Heart left ventricle (tissue), 16 donors: ENCODE results near the gene TRMU. TPM values are rescaled to one million over a fixed set of nuclear protein-coding genes. Genes with fewer than 3 reads are reported as not detected.
A peak's percentile ranks its signal among the peaks of the same experiment; 100 is the strongest.

Experiments
- ATAC-seq, 4 donors: fragments of 200-7000 bp; cut with Tn5 transposase; one replicate each; pipeline ENCODE4 v1.9.1; 2020 to 2022; ENCODE audit warnings: moderate library complexity in 4 of 4, mild to moderate bottlenecking in 3 of 4, moderate number of reproducible peaks in 1 of 4
- DNase-seq, 5 donors: peaks; one replicate each; pipeline ENCODE4 v3.0.0-alpha.2; 2020
- H3K27ac ChIP-seq, 12 donors: fragments of 200-600 bp; sonication (generic) in 4 of 12; one replicate each; pipeline versions ENCODE4 v1.5.0 to v1.8.0; 2016 to 2022; ENCODE audit warnings: mild to moderate bottlenecking in 2 of 12
- H3K27me3 ChIP-seq, 9 donors: fragments of 200-600 bp; sonication (generic) in 2 of 9; one replicate each; pipeline versions ENCODE4 v1.5.1 to v1.8.0; 2016 to 2022; ENCODE audit warnings: mild to moderate bottlenecking in 3 of 9
- H3K36me3 ChIP-seq, 9 donors: fragments of 200-600 bp; sonication (generic) in 2 of 9; one replicate each; pipeline versions ENCODE4 v1.5.0 to v1.8.0; 2018 to 2022; ENCODE audit warnings: mild to moderate bottlenecking in 2 of 9
- H3K4me1 ChIP-seq, 12 donors: fragments of 200-600 bp; sonication (generic) in 4 of 12; one replicate each; pipeline versions ENCODE4 v1.5.0 to v1.8.0; 2016 to 2022; ENCODE audit warnings: mild to moderate bottlenecking in 3 of 12
- H3K4me3 ChIP-seq, 12 donors: fragments of 200-600 bp; sonication (generic) in 4 of 12; one replicate each; pipeline versions ENCODE4 v1.5.0 to v1.8.0; 2017 to 2022; ENCODE audit warnings: mild to moderate bottlenecking in 9 of 12, moderate library complexity in 4 of 12
- H3K9me3 ChIP-seq, 12 donors: fragments of 200-600 bp; sonication (generic) in 4 of 12; one replicate each; pipeline versions ENCODE4 v1.5.0 to v1.8.0; 2016 to 2022; ENCODE audit warnings: mild to moderate bottlenecking in 1 of 12
- CTCF ChIP-seq, 12 donors: fragments of 200-600 bp; sonication (generic) in 4 of 12; IDR thresholded peaks; one replicate each; pipeline versions ENCODE4 v1.5.0 to v1.8.0; 2018 to 2022; ENCODE audit warnings: antibody characterized with exemption in 12 of 12, mild to moderate bottlenecking in 5 of 12
- POLR2A ChIP-seq, 2 donors: fragments of 450-650 bp; IDR thresholded peaks; one replicate each; pipeline ENCODE4 v1.6.1; 2017; ENCODE audit warnings: antibody characterized with exemption in 2 of 2, mild to moderate bottlenecking in 2 of 2, moderate library complexity in 2 of 2
- WGBS, 4 donors: extraction: QIAGEN DNeasy Blood & Tissue Kit in 2 of 4; methylation state at CpG; one replicate each; pipeline versions ENCODE4 v1.1.5 to v1.1.7; 2013 to 2018; 5-methylcytosine and 5-hydroxymethylcytosine counted together
- intact Hi-C, 10 donors: fragments of 100-400 bp; cut with DNase I; formaldehyde crosslinking; loops; one replicate each; pipeline versions ENCODE4 v1.11.1 to v1.14.2; 2022
- polyA plus RNA-seq, 2 donors: library from polyadenylated mRNA; stranded (reverse); fragments of 200-250 nt; gene quantifications; one replicate each; pipeline ENCODE4 v1.2.3, GENCODE V29; 2013
- total RNA-seq, 9 donors: library from RNA; depleted of rRNA in 2 of 9; stranded (reverse); fragments of >200 nt in 2 of 9; fragmentation: NEBNext Ultra II Directional in 3 of 9; extraction: Animal tissue kit (Norgen Biotek cat#: 25700) in 3 of 9; gene quantifications; one replicate each; pipeline versions ENCODE4 v1.1.0 to v1.2.4, GENCODE V29; 2016 to 2023
- donor health status: ischemic (EF 13 %, LVEDD 7.1; RV severe dilation, severe dysfunction).
- donor health status: healthy with polysubstance abuse.
- donor health status: DM: no; HTN: yes; CAD: no.
- donor health status: DM: no; HTN: no; CAD: no.
- donor health status: ischemic (EF 25% LVEDD 6.9; RV normal size, moderate dysfunction).
- donor health status: ischemic (EF 25% LVEDD 5.7; RV mildly dilated, moderate dysfunction).
- donor health status: healthy.
- donor health status: DM: yes; HTN: yes; CAD: no.
- donor health status: ischemic (EF 35%, LVEDD 5.7; RV mildly dilated, moderate dysfunction).
- donor health status: nonischemic (EF 11% LVEDD 7.7; RV severe dilation, severe dysfunction).
- donor health status: DM: yes; HTN: yes; CAD: no.
- donor health status: PGD.
- donor health status: ischemic (EF 29% LVEDD 5.4; RV normal size, mild dysfunction).
- donor health status: nonischemic (EF 23%, LVEDD 6.1; RV moderate dilation, normal function).

TRMU gene
- total and polyA plus RNA-seq, 11 donors = 24.3 to 48.7 (median 33.3) TPM

- intact Hi-C loops = loop anchor here in 1 of 10 donors (5.0 kb wide), 1 partner anchor 314 kb away; no protein-coding TSS in a partner anchor
- TF ChIP-seq POLR2A (IDR thresholded peaks at IDR 0.05) (no peak), CTCF (IDR thresholded peaks at IDR 0.05) (no peak)
- no peak for ATAC-seq
- WGBS, 4 donors = 84 to 90% (median 87%) methylated on average over 28 to 35 of the region's 35 CpGs
- H3K27me3 ChIP-seq = peaks cover 0 to 11% (median 0%) of the 10 kb centered on the region in 9 donors
- H3K36me3 ChIP-seq = peaks cover 0 to under 1% (median 0%) of the 10 kb centered on the region in 9 donors
- no peaks in the 10 kb centered on the region for H3K4me1 ChIP-seq
- H3K9me3 ChIP-seq = peaks cover 0 to 12% (median 0%) of the 10 kb centered on the region in 12 donors
- no peak overlapping the region for H3K27ac ChIP-seq
- DNase-seq = peak in 2 of 5 donors; percentile 23 to 49
- no peak overlapping the region for H3K4me3 ChIP-seq
Observed at GRCh38 chr22:46363611-46364321, 28.3 kb downstream of the TRMU start.

- Histone ChIP-seq H3K4me1 (no peaks in the 10 kb centered on the region), H3K27me3 (peaks cover 0 to 11% (median 0%) of the 10 kb centered on the region in 9 donors), H3K4me3 (no peak overlapping the region), H3K36me3 (no peaks in the 10 kb centered on the region), H3K9me3 (peaks cover 0 to 12% (median 0%) of the 10 kb centered on the region in 12 donors), H3K27ac (no peak overlapping the region)
- no peak for ATAC-seq
- WGBS, 4 donors = 68 to 78% (median 73%) methylated on average over 11 to 26 of the region's 26 CpGs
- intact Hi-C loops = loop anchor here in 2 of 10 donors (5.0 kb wide), 2 partner anchors 178 to 313 kb away; no protein-coding TSS in a partner anchor
- no peak for TF ChIP-seq POLR2A (IDR thresholded peaks at IDR 0.05)
- TF ChIP-seq CTCF (IDR thresholded peaks at IDR 0.05) = no peak
- DNase-seq = peak in 2 of 5 donors; percentile 14 to 55
Observed at GRCh38 chr22:46364341-46365165, 29.0 kb downstream of the TRMU start.

- DNase-seq = peak in 2 of 5 donors; percentile 19 to 48
- no peak overlapping the region for H3K27ac ChIP-seq
- WGBS, 4 donors = 84 to 91% (median 85%) methylated on average over 14 to 22 of the region's 22 CpGs
- no peaks in the 10 kb centered on the region for H3K36me3 ChIP-seq
- no peak overlapping the region for H3K4me3 ChIP-seq
- no peaks in the 10 kb centered on the region for H3K4me1 ChIP-seq
- H3K9me3 ChIP-seq = peaks cover 0 to 7% (median 0%) of the 10 kb centered on the region in 12 donors
- TF ChIP-seq POLR2A (IDR thresholded peaks at IDR 0.05) (no peak), CTCF (IDR thresholded peaks at IDR 0.05) (no peak)
- no peak for ATAC-seq
- H3K27me3 ChIP-seq = peaks cover 0 to 11% (median 0%) of the 10 kb centered on the region in 9 donors
- intact Hi-C loops = loop anchor here in 1 of 10 donors (5.0 kb wide), 1 partner anchor 177 kb away; no protein-coding TSS in a partner anchor
Observed at GRCh38 chr22:46365166-46365624, 29.7 kb downstream of the TRMU start.
